ENCODE results near the gene CORO2A.

The CORO2A gene, protein sequence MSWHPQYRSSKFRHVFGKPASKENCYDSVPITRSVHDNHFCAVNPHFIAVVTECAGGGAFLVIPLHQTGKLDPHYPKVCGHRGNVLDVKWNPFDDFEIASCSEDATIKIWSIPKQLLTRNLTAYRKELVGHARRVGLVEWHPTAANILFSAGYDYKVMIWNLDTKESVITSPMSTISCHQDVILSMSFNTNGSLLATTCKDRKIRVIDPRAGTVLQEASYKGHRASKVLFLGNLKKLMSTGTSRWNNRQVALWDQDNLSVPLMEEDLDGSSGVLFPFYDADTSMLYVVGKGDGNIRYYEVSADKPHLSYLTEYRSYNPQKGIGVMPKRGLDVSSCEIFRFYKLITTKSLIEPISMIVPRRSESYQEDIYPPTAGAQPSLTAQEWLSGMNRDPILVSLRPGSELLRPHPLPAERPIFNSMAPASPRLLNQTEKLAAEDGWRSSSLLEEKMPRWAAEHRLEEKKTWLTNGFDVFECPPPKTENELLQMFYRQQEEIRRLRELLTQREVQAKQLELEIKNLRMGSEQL

GRCh38 chr9:98192503-98193335, at the start of gene CORO2A:
CORO2A (minus strand) TSS chr9:98192637; CDS start chr9:98157660, 34,977 bp downstream.
- peak in 2 of 4 experiments; percentile 22 to 55 for DNase-seq

DNA sequence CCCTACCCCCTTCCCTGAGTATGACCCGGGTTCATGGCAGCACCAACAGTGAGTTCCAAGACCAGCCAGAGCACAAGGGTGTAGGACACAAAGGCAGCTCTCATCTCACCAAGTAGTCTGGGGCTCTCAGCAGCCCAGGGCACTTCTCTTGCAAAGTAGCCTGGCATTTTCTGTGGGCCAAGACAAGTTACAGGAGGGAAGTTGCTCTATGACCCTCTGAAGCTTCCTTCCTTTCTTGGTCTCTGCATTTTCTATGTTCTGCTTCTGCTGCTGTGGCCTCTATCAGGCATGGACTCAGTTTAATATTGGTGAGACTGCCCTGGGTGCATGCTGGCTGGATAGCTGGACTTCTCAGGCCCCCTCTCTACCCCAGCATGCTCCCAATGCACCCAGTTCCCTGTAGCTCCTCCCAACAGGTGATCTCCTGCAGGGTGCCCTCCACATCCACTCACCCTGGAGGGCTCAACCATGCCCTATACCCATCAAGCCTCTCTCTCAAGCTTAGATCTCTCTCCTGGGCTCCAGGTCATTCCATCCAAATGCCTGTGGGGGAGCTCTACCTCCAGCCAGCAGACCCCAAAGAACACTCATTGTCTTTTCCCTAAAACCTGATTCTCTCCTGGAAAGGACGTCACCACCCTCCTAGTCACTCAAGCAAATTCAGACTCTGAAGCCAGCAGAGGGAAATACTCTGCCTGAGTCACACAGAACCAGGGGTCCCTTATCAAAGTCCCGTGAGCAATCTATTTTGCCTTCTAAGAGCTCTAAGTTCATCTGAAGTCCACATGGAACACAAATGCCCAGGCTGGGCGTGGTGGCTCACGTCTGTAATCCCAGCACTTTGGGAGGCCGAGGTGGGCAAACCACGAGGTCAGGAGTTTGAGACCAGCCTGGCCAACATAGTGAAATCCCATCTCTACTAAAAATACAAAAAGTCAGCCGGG, 49.2 kb upstream of the CORO2A start:
- DNase-seq: no peak

- no peak for DNase-seq
Observed at GRCh38 chr9:98240475-98240874, 48.0 kb upstream of the CORO2A start.

GRCh38 chr9:98236901-98237487, 44.6 kb upstream of the CORO2A start:
- no peak for DNase-seq

- no peak for DNase-seq
Observed at GRCh38 chr9:98235126-98235525, 42.7 kb upstream of the CORO2A start.

DNA sequence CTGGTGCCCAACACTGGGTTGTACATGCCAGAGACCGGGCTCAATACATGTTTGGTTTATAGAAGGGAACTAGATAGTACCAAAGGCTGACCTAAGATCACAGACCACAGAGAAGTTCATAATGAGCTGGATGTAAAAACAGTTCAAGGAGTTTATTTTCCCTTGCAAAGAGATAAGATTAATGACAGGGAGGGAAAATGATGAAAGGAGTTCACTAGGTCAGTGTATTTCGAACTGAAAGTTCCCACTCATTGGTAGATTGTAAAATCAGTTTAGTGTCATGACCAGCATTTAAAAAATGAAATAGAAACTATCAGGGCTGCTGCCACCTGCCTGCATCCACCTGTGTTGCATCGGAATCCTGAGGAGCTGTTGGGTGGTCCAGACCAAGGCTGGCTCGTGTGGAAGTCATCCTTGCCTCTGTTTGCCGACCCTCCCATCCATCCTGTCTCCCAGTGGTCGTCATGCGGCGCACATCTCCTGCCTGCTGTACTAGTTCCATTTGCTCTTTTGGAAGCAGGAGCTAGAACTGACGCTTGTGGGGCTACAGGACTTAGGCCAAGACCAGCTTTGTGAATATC, 41.9 kb upstream of the CORO2A start:
- no peak for DNase-seq

DNA sequence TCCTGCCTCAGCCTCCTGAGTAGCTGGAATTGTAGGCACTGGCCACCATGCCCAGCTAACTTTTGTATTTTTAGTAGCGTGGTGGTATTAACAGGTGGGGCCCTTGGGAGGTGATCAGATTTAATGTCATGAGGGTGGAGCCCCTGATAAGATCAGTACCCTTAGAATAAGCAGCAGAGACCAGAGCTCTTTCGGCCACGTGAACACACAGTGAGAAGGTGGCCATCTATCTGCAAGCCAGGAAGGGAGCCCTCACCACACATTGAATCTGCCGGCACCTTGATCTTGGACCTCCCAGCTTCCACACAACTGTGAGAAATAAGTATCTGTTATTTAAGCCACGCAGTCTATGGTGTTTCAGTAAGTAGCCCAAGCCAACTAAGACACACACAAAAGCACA, 40.5 kb upstream of the CORO2A start:
- no peak for DNase-seq

DNA sequence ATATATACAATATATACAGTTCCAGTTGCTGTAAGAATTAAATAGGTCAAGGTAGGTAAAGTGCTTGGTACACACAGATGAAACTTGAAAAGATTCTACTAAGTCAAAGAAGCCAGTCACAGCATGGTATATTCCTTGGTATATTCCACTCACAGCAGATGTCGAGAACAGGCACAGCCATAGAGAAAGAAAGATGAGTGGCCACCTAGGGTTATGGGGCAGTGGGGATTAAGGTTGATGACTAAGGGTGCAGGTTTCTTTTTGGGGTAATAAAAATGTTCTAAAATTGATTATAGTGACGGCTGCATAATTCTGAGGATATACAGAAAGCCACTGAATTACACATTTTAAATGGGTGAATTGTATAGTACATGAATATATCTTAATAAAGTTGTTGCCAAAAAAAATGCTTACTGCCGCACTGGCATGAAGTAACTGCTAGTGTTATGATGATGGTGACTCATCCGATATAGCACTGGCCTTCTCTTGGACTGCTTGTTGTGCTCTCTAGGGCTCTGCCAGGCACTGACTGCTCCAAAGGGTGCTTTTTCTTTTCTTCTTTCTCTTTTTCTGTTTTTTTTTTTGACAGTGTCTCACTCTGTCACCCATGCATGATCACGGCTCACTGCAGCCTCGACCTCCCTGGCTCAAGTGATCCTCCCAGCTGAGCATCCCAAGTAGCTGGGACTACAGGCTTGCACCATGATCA, 39.5 kb upstream of the CORO2A start:
- no peak for DNase-seq

DNA sequence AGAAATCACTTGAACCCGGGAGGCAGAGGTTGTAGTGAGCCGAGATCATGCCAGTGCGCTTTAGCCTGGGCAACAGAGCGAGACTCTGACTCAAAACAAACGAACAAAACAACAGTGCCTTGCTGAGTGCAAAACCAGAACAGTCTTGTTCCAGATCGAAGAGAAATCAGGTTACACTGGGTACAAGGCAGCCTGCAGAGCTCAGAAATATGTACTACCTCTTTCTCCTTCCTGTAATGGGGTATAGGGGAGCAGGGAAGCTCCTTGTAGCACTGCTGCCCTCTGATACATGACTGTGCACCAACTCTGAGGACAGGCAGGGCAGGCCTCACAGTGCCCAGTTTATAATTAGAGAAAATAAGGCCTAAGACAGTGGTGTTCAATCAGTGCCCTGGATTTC, 38.4 kb upstream of the CORO2A start:
- no peak for DNase-seq

DNA sequence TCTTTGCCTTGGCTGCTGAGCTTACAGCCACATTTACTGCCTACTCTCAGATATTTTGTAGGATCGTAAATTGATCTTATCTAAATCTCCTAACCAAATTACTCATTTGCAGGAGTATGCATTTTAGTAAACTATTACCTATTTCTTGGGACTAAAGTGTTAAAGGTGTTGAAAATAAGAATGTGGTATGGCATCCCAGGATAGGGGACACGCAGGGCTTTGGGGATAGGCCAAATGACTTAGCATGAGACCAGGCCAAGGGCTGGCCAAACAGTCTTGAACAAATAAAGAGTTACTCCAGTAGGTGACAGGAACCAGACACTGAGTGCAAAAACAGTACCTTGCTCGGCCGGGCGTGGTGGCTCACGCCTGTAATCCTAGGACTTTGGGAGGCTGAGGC, 37.9 kb upstream of the CORO2A start:
- DNase-seq: no peak

DNA sequence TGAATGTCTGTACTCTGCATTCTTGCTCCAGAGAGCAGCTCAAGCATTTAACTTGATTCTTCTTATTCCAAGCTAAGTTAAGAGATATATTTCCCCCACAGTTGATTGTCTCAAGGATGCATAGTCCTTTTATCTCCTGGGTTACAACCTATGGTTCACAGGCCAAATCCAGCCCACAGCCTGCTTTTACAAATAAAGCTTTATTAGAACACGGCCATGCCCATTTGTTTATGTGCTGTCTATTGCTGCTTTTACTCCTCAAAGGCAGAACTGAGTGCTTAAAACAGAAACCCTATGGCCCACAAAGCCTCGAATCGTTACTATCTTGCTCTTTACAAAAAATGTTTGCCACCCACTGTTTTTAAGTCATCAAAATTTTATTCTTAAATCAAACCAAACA, 37.2 kb upstream of the CORO2A start:
- DNase-seq: no peak

DNA sequence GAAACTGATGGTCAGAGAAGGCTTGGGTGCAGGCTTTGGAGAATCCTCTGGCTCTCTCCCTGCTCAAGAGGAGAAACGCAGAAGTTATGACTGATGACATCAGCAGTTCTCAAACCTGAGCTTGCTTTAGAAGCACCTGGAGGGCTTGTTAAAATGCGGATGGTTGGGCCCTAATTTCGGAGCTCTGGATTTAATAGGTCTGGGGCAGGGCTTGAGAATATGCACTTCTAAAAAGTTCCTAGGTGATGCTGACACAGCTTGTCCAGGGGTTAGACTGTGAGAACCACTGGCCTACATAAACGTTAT, 36.6 kb upstream of the CORO2A start:
- no peak for DNase-seq

- no peak for DNase-seq
Observed at GRCh38 chr9:98228392-98229089, 36.1 kb upstream of the CORO2A start.

DNA sequence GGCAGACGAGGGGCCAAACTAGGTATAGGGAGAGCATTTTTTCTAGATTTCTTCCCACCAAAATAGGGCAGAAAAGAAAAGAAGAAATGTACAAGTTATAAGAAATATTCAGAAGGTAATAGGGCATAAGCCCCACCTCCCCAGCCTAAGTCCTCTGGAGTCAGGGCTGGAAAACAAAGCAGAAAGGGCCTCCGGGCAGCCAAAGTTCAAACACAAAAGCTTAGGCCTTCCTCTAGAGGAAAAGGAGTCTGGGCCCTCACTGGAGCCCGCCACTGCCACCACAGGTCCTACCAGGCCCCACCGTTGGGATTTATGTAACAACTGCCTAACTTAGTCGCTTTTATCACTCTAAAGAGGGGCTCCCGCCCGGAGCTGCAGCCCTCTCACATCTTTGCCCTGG, 35.4 kb upstream of the CORO2A start:
- DNase-seq: no peak

DNA sequence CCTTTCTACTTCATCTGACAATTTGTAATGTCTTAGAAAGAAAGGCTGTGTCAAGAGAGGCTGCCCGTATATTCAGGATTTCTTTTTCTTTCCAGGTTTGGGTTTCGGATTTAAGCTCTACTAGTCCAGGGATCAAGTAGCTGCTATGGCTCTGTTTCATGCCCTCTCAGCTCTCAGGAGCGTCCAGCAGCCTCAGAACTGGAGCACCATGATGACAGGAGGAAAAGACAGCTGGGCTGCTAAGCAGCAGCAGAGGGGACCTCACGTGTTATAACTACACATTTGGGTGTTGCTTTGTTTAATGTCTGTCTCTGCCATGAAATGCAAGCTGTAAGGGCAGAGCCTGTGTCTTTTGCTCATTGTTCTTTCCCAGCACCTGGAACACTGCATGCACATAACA, 34.5 kb upstream of the CORO2A start:
- DNase-seq: no peak

DNA sequence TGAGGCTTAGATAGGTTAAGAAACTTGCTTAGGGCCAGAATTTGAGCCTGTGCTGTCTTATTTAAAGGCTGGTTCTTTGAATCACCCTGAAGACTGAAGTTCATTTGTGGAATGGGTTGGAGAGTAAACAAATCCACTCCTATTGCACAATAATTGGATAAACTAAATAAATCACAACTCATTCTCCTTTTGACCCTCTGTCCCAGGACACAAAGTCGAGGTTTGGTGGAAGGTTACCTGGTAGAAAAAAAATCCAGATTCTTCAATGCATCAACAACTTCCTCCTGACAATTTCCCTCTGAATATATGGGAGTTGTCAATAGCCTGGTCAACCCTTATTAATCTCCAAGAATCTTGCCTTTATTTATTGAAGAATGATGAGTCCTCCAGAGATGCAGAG, 34.1 kb upstream of the CORO2A start:
- DNase-seq: no peak

GRCh38 chr9:98225015-98225442, 32.6 kb upstream of the CORO2A start:
- no peak for DNase-seq

GRCh38 chr9:98222885-98223691, 30.7 kb upstream of the CORO2A start:
- no peak for DNase-seq

- no peak for DNase-seq
Observed at GRCh38 chr9:98220911-98221310, 28.5 kb upstream of the CORO2A start.

Data from activated naive CD4-positive, alpha-beta T cell (primary cell).